BLaER1 treated with 17β-estradiol and CSF1 and Interleukin-3, amounts not matched to agents 10 nM and 100 nM (cell line): ENCODE results near the gene PLXNB1.
A peak's percentile ranks its signal among the peaks of the same experiment; 100 is the strongest.
"Not testable (repeated sequence)": the region's sequence is repeated elsewhere in the genome, so short reads cannot be mapped to it uniquely, and the experiment has no call there.

Experiments
- H3K27ac ChIP-seq, 11 experiments: shearing (Covaris generic); formaldehyde crosslinking; 2 replicates each; pipeline ENCODE4 v1.8.1; 2022
- H3K27me3 ChIP-seq, 11 experiments: shearing (Covaris generic); formaldehyde crosslinking; 2 replicates each; pipeline ENCODE4 v1.8.1; 2022
- H3K36me3 ChIP-seq, 11 experiments: shearing (Covaris generic); formaldehyde crosslinking; 2 replicates each; pipeline ENCODE4 v1.8.1; 2022
- H3K4me1 ChIP-seq, 10 experiments: shearing (Covaris generic); formaldehyde crosslinking; 2 replicates each; pipeline ENCODE4 v1.8.1; 2022
- H3K4me2 ChIP-seq, 11 experiments: shearing (Covaris generic); formaldehyde crosslinking; 2 replicates each; pipeline ENCODE4 v1.8.1; 2022
- H3K4me3 ChIP-seq, 10 experiments: shearing (Covaris generic); formaldehyde crosslinking; 2 replicates each; pipeline ENCODE4 v1.8.1; 2022
- H3K9ac ChIP-seq, 11 experiments: shearing (Covaris generic); formaldehyde crosslinking; 2 replicates each; pipeline ENCODE4 v1.8.1; 2022
- H3K9me3 ChIP-seq, 11 experiments: shearing (Covaris generic); formaldehyde crosslinking; replicated peaks in 1 of 11; 2 replicates each; pipeline ENCODE4 v1.8.1; 2022
- H4K20me1 ChIP-seq, 11 experiments: shearing (Covaris generic); formaldehyde crosslinking; 2 replicates each; pipeline ENCODE4 v1.8.1; 2022
- Cebpa-rat ChIP-seq, 11 experiments: shearing (Covaris generic); IDR thresholded peaks; 2 replicates each; pipeline ENCODE4 v1.8.1; 2022

PLXNB1 gene

GRCh38 chr3:48404440-48405342, 25.2 kb downstream of the PLXNB1 start:
- Histone ChIP-seq H3K36me3 (peaks cover 40 to 84% (median 77%) of the 10 kb centered on the region in 11 experiments; a peak in 21 of 22 replicates), H3K4me1 (no peaks in the 10 kb centered on the region; a peak in 1 of 20 replicates), H3K27ac (peak overlapping the region in 1 of 11 experiments; percentile 20; a peak in 1 of 22 replicates), H3K4me2 (no peak overlapping the region), H3K27me3 (no peaks in the 10 kb centered on the region), H4K20me1 (peaks cover 0 to 35% (median 5%) of the 10 kb centered on the region in 11 experiments; a peak in 7 of 22 replicates), H3K9me3 (no peaks in the 10 kb centered on the region), H3K4me3 (no peak overlapping the region), H3K9ac (peak overlapping the region in 1 of 11 experiments; percentile 41; a peak in 1 of 22 replicates)
- TF ChIP-seq Cebpa-rat (IDR thresholded peaks at IDR 0.05): no peak

- no peak for TF ChIP-seq Cebpa-rat (IDR thresholded peaks at IDR 0.05)
- Histone ChIP-seq H3K9ac (0 out of 22 replicates have a peak overlapping the region, but pooled peaks of 1 of the 11 experiments have one; percentile 41), H3K36me3 (peaks cover 31 to 75% (median 68%) of the 10 kb centered on the region in 11 experiments; a peak in 21 of 22 replicates), H3K27me3 (no peaks in the 10 kb centered on the region), H4K20me1 (peaks cover 0 to 35% (median 5%) of the 10 kb centered on the region in 11 experiments; a peak in 7 of 22 replicates), H3K27ac (peak overlapping the region in 1 of 11 experiments; percentile 20; a peak in 1 of 22 replicates), H3K4me2 (no peak overlapping the region), H3K4me3 (no peak overlapping the region), H3K4me1 (no peaks in the 10 kb centered on the region; a peak in 1 of 20 replicates), H3K9me3 (no peaks in the 10 kb centered on the region)
Observed at GRCh38 chr3:48403533-48404439, 26.1 kb downstream of the PLXNB1 start.

GRCh38 chr3:48402907-48403306, 27.0 kb downstream of the PLXNB1 start:
- Histone ChIP-seq H3K9me3 (no peaks in the 10 kb centered on the region), H3K9ac (peak overlapping the region in 2 of 11 experiments; percentile 30 to 34; a peak in 1 of 22 replicates), H3K4me3 (no peak overlapping the region), H4K20me1 (peaks cover 0 to 35% (median 5%) of the 10 kb centered on the region in 11 experiments; a peak in 6 of 22 replicates), H3K27me3 (no peaks in the 10 kb centered on the region), H3K27ac (no peak overlapping the region; a peak in 1 of 22 replicates), H3K4me2 (no peak overlapping the region), H3K4me1 (peaks cover 0 to under 1% (median 0%) of the 10 kb centered on the region in 10 experiments; a peak in 1 of 20 replicates), H3K36me3 (peaks cover 31 to 66% (median 59%) of the 10 kb centered on the region in 11 experiments; a peak in 21 of 22 replicates)
- no peak for TF ChIP-seq Cebpa-rat (IDR thresholded peaks at IDR 0.05)

- H4K20me1 ChIP-seq: peaks cover 0 to 35% (median 5%) of the 10 kb centered on the region in 11 experiments; a peak in 6 of 22 replicates
- H3K4me3 ChIP-seq: no peak overlapping the region
- no peaks in the 10 kb centered on the region for H3K27me3 ChIP-seq
- H3K4me2 ChIP-seq: no peak overlapping the region
- H3K9ac ChIP-seq: peak overlapping the region in 1 of 11 experiments; percentile 34; a peak in 1 of 22 replicates
- peaks cover 26 to 60% (median 53%) of the 10 kb centered on the region in 11 experiments; a peak in 21 of 22 replicates for H3K36me3 ChIP-seq
- peaks cover 0 to 6% (median 0%) of the 10 kb centered on the region in 10 experiments; a peak in 4 of 20 replicates for H3K4me1 ChIP-seq
- H3K27ac ChIP-seq: no peak overlapping the region; a peak in 1 of 22 replicates
- no peaks in the 10 kb centered on the region for H3K9me3 ChIP-seq
- no peak for TF ChIP-seq Cebpa-rat (IDR thresholded peaks at IDR 0.05)
Observed at GRCh38 chr3:48402281-48402732, 27.6 kb downstream of the PLXNB1 start.

- H3K27ac ChIP-seq, H3K4me2 ChIP-seq, H3K9ac ChIP-seq, H3K4me3 ChIP-seq, H3K9me3 ChIP-seq, H3K27me3 ChIP-seq, H3K4me1 ChIP-seq: not testable (repeated sequence)
- H4K20me1 ChIP-seq: peaks cover 0 to 29% (median 5%) of the 10 kb centered on the region in 11 experiments; a peak in 6 of 22 replicates
- peaks cover 22 to 52% (median 45%) of the 10 kb centered on the region in 11 experiments; a peak in 21 of 22 replicates for H3K36me3 ChIP-seq
Observed at GRCh38 chr3:48401434-48401901, 28.4 kb downstream of the PLXNB1 start.

GRCh38 chr3:48400824-48401433, 29.0 kb downstream of the PLXNB1 start:
- H3K4me1 ChIP-seq: peaks cover 0 to 9% (median 0%) of the 10 kb centered on the region in 10 experiments; a peak in 4 of 20 replicates
- peaks cover 20 to 47% (median 39%) of the 10 kb centered on the region in 11 experiments; a peak in 21 of 22 replicates for H3K36me3 ChIP-seq
- H3K27ac ChIP-seq: no peak overlapping the region
- peaks cover 0 to 26% (median 5%) of the 10 kb centered on the region in 11 experiments; a peak in 6 of 22 replicates for H4K20me1 ChIP-seq
- TF ChIP-seq Cebpa-rat (IDR thresholded peaks at IDR 0.05): no peak
- no peak overlapping the region for H3K4me2 ChIP-seq
- no peak overlapping the region for H3K9ac ChIP-seq
- no peaks in the 10 kb centered on the region for H3K27me3 ChIP-seq
- H3K9me3 ChIP-seq: no peaks in the 10 kb centered on the region
- no peak overlapping the region for H3K4me3 ChIP-seq

- peaks cover 0 to 13% (median 4%) of the 10 kb centered on the region in 11 experiments; a peak in 5 of 22 replicates for H4K20me1 ChIP-seq
- no peaks in the 10 kb centered on the region for H3K27me3 ChIP-seq
- H3K4me2 ChIP-seq: no peak overlapping the region
- H3K4me1 ChIP-seq: peaks cover 0 to 9% (median 0%) of the 10 kb centered on the region in 10 experiments; a peak in 4 of 20 replicates
- H3K9me3 ChIP-seq: no peaks in the 10 kb centered on the region
- H3K9ac ChIP-seq: peak overlapping the region in 1 of 11 experiments; percentile 34; a peak in 2 of 22 replicates
- no peak overlapping the region for H3K4me3 ChIP-seq
- peaks cover 8 to 33% (median 26%) of the 10 kb centered on the region in 11 experiments; a peak in 20 of 22 replicates for H3K36me3 ChIP-seq
- TF ChIP-seq Cebpa-rat (IDR thresholded peaks at IDR 0.05): no peak
- H3K27ac ChIP-seq: no peak overlapping the region
Observed at GRCh38 chr3:48399387-48400172, 30.3 kb downstream of the PLXNB1 start.
